ENCODE results near the gene DNAJA2.

- no peak for TF ChIP-seq CTCF (IDR thresholded peaks at IDR 0.05)
- no peak for TF ChIP-seq POLR2A (IDR thresholded peaks at IDR 0.05)
Measured at GRCh38 chr16:47019568-47019967, 46.1 kb upstream of the DNAJA2 start.

Data from thyroid gland (tissue), 4 donors.